ENCODE measurements around the gene CCDC50.

The CCDC50 gene

DNA sequence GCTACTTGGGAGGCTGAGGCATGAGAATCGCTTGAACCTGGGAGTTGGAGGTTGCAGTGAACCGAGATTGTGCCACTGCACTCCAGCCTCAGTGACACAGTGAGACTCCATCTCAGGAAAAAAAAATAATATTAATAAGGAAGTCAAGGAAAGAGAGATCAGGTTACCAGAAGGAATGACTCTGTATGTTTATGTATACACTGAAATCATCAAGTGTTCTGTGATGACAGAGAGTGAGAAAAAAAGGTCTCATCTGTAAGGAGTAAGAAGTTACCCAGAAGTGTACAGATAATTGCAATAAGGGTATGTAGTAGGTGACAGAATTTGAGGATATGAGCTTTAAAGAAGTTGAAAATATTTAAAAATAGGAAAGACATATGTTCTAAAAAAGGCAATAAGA is 4.3 kb upstream of the CCDC50 start:
- TF ChIP-seq POLR2AphosphoS5 (IDR thresholded peaks at IDR 0.05; ENCODE audit: low read depth): no peak
- no peak for TF ChIP-seq GABPA (IDR thresholded peaks at IDR 0.05; ENCODE audit: low read depth)
- TF ChIP-seq, protein P1, sequence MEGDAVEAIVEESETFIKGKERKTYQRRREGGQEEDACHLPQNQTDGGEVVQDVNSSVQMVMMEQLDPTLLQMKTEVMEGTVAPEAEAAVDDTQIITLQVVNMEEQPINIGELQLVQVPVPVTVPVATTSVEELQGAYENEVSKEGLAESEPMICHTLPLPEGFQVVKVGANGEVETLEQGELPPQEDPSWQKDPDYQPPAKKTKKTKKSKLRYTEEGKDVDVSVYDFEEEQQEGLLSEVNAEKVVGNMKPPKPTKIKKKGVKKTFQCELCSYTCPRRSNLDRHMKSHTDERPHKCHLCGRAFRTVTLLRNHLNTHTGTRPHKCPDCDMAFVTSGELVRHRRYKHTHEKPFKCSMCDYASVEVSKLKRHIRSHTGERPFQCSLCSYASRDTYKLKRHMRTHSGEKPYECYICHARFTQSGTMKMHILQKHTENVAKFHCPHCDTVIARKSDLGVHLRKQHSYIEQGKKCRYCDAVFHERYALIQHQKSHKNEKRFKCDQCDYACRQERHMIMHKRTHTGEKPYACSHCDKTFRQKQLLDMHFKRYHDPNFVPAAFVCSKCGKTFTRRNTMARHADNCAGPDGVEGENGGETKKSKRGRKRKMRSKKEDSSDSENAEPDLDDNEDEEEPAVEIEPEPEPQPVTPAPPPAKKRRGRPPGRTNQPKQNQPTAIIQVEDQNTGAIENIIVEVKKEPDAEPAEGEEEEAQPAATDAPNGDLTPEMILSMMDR (IDR thresholded peaks at IDR 0.05; ENCODE audit: insufficient read depth, low read length): no peak
- TF ChIP-seq, protein P2, sequence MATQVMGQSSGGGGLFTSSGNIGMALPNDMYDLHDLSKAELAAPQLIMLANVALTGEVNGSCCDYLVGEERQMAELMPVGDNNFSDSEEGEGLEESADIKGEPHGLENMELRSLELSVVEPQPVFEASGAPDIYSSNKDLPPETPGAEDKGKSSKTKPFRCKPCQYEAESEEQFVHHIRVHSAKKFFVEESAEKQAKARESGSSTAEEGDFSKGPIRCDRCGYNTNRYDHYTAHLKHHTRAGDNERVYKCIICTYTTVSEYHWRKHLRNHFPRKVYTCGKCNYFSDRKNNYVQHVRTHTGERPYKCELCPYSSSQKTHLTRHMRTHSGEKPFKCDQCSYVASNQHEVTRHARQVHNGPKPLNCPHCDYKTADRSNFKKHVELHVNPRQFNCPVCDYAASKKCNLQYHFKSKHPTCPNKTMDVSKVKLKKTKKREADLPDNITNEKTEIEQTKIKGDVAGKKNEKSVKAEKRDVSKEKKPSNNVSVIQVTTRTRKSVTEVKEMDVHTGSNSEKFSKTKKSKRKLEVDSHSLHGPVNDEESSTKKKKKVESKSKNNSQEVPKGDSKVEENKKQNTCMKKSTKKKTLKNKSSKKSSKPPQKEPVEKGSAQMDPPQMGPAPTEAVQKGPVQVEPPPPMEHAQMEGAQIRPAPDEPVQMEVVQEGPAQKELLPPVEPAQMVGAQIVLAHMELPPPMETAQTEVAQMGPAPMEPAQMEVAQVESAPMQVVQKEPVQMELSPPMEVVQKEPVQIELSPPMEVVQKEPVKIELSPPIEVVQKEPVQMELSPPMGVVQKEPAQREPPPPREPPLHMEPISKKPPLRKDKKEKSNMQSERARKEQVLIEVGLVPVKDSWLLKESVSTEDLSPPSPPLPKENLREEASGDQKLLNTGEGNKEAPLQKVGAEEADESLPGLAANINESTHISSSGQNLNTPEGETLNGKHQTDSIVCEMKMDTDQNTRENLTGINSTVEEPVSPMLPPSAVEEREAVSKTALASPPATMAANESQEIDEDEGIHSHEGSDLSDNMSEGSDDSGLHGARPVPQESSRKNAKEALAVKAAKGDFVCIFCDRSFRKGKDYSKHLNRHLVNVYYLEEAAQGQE (IDR thresholded peaks at IDR 0.05; ENCODE audit: insufficient replicate concordance, low read depth): no peak
- no peak for TF ChIP-seq SPI1 (IDR thresholded peaks at IDR 0.05; ENCODE audit: borderline replicate concordance, low read depth)
- Histone ChIP-seq H3K4me3 (replicated peaks; ENCODE audit: insufficient read depth, low read length) (no peak overlapping the region), H3K27ac (replicated peaks) (no peak overlapping the region), H3K27me3 (ENCODE audit: insufficient read depth, poor library complexity, severe bottlenecking) (no peaks in the 10 kb centered on the region)
- no peak for DNase-seq (ENCODE audit: low read depth in 1 of 2, low spot score in 1 of 2)

DNA sequence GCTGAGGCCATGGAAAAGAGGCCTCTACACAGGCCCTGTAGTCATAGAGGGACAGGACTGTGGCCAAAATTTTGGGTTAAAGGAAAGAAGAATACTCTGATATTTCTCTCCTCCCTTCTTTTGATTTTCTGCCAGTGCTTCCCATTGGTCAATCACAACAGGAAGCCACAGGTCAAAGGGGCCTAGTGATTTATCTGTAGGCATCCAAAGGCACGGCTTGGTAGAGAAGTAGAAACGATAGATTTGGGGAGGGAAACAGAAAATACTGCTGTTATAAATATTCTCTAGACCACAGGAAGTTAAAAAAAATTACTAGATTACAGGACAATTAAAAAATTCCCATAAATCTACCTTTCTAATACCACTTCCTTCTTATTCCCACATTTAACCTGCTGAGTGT is 1.7 kb upstream of the CCDC50 start:
- Histone ChIP-seq H3K27ac (replicated peaks) (no peak overlapping the region), H3K27me3 (ENCODE audit: insufficient read depth, poor library complexity, severe bottlenecking) (no peaks in the 10 kb centered on the region), H3K4me3 (replicated peaks; ENCODE audit: insufficient read depth, low read length) (no peak overlapping the region)
- no peak for DNase-seq (ENCODE audit: low read depth in 1 of 2, low spot score in 1 of 2)
- TF ChIP-seq, protein P1 (IDR thresholded peaks at IDR 0.05; ENCODE audit: insufficient read depth, low read length): no peak
- TF ChIP-seq POLR2AphosphoS5 (IDR thresholded peaks at IDR 0.05; ENCODE audit: low read depth) (no peak), GABPA (IDR thresholded peaks at IDR 0.05; ENCODE audit: low read depth) (no peak), SPI1 (IDR thresholded peaks at IDR 0.05; ENCODE audit: borderline replicate concordance, low read depth) (no peak)
- TF ChIP-seq, protein P2 (IDR thresholded peaks at IDR 0.05; ENCODE audit: insufficient replicate concordance, low read depth): no peak

DNA sequence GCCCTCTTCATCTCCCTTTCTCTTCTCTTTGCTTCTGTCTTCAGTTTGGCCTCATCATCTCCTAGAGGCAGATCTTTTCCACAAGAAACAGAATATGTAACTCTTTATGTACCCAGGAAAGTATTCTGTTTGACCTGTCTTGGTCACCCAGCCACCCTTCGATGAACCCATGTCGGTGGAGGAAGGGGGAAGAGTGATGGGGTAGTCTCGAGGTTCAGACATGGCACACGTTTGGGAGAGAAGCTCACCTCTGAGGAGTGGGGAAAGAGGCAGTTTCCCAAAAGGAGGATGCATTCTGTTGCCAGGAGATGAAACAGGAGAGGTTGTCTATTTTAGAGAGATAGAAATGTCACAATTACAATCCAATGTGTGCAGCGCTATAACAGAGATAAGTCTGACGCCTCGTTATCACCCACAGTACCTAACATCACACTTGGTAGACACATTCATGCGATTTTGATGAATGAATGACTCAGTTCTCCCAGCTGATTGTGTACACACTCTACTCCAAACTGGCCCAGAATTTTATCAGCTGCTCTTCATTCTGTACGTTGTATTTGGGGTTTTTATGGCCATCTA is 722 bp upstream of the CCDC50 start:
- no peaks in the 10 kb centered on the region for H3K27me3 ChIP-seq (ENCODE audit: insufficient read depth, poor library complexity, severe bottlenecking)
- peak overlapping the region; percentile 65 for H3K4me3 ChIP-seq (replicated peaks; ENCODE audit: insufficient read depth, low read length)
- no peak overlapping the region for H3K27ac ChIP-seq (replicated peaks)
- TF ChIP-seq, protein P2 (IDR thresholded peaks at IDR 0.05; ENCODE audit: insufficient replicate concordance, low read depth): no peak
- TF ChIP-seq GABPA (IDR thresholded peaks at IDR 0.05; ENCODE audit: low read depth) (no peak), POLR2AphosphoS5 (IDR thresholded peaks at IDR 0.05; ENCODE audit: low read depth) (no peak), SPI1 (IDR thresholded peaks at IDR 0.05; ENCODE audit: borderline replicate concordance, low read depth) (no peak)
- TF ChIP-seq, protein P1 (IDR thresholded peaks at IDR 0.05; ENCODE audit: insufficient read depth, low read length): no peak
- DNase-seq (ENCODE audit: low read depth in 1 of 2, low spot score in 1 of 2): no peak
